ENCODE results near the gene EMC10. TPM values are rescaled to one million over a fixed set of nuclear protein-coding genes. Genes with fewer than 3 reads are reported as not detected.
"Not testable (repeated sequence)": the region's sequence is repeated elsewhere in the genome, so short reads cannot be mapped to it uniquely, and the experiment has no call there.

Gene EMC10
- total RNA-seq, 1 experiment from 2014 or later: 104 TPM

- in situ Hi-C loops (cut with HindIII; ENCODE audit: low sequenced_read_pairs): no loop called here
- DNase-seq (ENCODE audit: low spot score): no peak
Observed at GRCh38 chr19:50510700-50511068, 34.4 kb downstream of the EMC10 start.

DNA sequence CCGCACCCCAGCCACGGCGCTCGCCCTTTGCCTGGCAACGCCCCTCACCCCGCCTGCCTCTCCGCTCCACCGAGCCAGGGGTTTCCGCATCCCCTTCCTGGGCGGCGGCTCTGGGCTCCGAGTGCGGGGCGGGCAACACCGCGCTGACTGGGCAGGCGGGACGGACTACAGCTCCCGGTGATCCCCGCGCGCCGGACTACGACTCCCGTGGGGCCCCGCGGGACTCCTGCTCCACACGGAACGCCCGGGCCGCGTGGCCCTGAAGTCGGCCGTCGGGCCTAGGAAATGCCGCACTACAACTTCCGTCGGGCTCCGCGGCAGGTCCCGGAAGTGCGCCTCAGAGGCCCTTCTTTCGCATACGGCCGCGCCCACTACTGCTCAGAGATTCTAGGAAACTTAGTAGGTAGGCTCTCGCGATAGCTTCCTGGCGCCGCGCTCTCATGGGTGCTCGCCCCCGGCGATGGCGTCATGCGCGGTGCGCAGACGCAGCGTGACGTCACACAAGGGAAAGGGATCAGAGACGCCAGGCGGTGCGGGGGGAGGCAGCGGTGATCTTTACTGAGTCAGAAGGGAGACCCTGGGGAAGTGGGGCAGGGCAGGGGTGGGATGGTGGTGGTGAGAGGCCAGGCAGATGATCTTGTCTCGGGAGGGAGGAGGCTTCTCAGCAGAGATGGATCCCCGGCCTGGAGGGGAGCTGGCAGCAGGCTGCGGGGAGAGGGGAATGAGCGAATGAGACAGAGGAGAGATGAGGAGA is 34.9 kb downstream of the EMC10 start, which contains the start of gene JOSD2:
JOSD2 (minus strand) TSS at position 123 of the 754 bp plus-strand sequence. CDS start 760 bp downstream, outside the sequence.
- in situ Hi-C loops (cut with HindIII; ENCODE audit: low sequenced_read_pairs): no loop called here
- DNase-seq (ENCODE audit: low spot score): peak; percentile 99

- in situ Hi-C loops (cut with HindIII; ENCODE audit: low sequenced_read_pairs): no loop called here
Observed at GRCh38 chr19:50512112-50512998, 36.0 kb downstream of the EMC10 start.

DNA sequence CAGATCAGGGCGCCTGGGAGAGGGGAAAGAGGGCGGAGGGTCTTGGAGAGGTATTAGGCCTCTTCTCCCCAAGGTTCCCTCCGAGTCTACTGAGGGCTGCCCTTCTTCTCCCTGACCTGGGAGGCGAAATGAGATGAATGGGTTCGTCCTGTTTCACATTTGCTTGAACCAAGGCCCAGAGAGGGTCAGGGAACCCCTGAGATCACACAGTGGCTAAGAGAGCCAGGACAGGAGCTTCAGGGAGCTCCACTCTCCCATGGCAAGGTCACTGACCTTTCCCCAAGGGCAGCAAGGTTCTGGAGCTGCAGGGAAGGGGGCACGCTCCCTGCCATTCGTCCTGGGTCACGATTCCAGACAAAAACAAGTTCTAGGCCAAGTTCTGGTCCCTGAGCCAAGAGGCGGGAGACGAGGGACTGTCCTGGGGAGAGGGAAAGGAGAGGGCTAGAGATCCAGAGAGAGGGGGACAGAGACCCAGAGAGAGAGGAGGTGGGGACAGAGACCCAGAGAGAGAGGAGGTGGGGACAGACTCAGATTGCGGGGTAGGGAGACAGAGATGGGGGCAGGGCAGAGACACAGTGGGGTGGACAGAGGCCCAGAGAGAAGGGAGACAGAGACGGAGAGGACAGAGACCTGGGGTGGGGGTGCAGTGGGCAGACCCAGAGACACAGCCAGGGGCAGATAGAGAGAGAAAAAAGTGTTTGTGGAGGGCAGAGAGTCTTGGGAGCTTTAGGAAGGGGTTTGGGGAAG is 36.9 kb downstream of the EMC10 start:
- in situ Hi-C loops (cut with HindIII; ENCODE audit: low sequenced_read_pairs): no loop called here

More at GRCh38 chr19:50512112-50512998, 36.0 kb downstream of the EMC10 start:
- DNase-seq (ENCODE audit: low spot score): peak; percentile 63

DNA sequence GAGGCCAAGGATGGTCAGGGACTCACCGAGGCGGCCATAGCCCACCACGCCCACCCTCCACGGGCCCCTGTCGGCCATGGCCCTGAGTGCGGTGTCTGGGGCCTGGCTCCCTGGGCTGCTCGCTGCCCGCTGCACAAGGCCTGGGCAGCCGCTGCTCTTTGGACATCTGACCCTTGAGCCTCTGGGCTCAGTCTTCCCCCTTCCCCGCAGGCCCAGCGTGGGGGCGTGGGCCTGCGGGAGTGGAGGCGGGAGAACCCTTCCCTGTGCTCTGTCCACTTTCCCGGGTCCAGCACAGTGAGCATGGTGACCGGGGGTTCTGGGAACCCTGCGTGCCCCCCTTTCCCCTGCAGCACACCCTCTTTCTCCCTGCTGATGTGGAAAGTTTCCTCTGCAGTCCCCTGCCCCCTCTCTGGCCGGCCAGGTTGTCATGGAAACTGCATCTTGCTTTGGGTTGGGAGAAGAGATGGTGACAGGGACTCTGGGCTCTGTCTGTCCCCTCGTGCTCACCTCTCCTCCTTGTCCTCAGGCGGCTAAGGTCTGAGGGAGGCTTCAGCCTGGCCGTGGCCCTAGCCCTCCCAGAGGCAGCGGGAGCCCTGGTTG is 37.5 kb downstream of the EMC10 start, which contains the start of gene ASPDH:
ASPDH (minus strand) TSS at position 168 of the 600 bp plus-strand sequence; CDS start at position 78, 90 bp downstream.
- peak; percentile 76 for DNase-seq (ENCODE audit: low spot score)
- in situ Hi-C loops (cut with HindIII; ENCODE audit: low sequenced_read_pairs): no loop called here

More for the DNA sequence above, 36.9 kb downstream of the EMC10 start:
- no peak for DNase-seq (ENCODE audit: low spot score)

- in situ Hi-C loops (cut with HindIII; ENCODE audit: low sequenced_read_pairs): no loop called here
- peak; percentile 94 for DNase-seq (ENCODE audit: low spot score)
Observed at GRCh38 chr19:50514346-50515167, 38.2 kb downstream of the EMC10 start.

DNA sequence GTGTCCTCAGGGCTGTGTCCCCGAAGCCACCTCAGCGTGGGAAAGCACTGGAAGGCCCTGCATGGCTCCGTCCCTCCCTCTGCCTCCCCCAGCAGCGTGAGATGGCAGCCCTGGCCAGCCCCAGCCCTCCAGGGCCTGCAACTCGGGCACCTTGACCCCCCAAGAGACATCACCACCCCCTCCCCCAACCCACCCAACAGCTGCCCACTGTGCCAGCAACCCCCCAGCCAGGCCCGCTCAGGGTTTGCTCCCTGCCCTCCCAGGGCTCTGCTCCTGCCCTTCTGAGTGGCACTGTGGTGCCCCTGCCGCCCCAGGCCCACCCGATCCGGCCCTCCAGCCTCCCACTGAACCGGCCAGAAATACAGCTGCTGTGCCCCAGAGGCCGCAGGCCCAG is 38.9 kb downstream of the EMC10 start:
- in situ Hi-C loops (cut with HindIII; ENCODE audit: low sequenced_read_pairs): no loop called here
- DNase-seq (ENCODE audit: low spot score): no peak

GRCh38 chr19:50516456-50516855 is 40.1 kb downstream of the EMC10 start:
- in situ Hi-C loops (cut with HindIII; ENCODE audit: low sequenced_read_pairs): no loop called here
- DNase-seq (ENCODE audit: low spot score): no peak

GRCh38 chr19:50516964-50517703 is 40.8 kb downstream of the EMC10 start:
- DNase-seq (ENCODE audit: low spot score): no peak
- in situ Hi-C loops (cut with HindIII; ENCODE audit: low sequenced_read_pairs): no loop called here

DNA sequence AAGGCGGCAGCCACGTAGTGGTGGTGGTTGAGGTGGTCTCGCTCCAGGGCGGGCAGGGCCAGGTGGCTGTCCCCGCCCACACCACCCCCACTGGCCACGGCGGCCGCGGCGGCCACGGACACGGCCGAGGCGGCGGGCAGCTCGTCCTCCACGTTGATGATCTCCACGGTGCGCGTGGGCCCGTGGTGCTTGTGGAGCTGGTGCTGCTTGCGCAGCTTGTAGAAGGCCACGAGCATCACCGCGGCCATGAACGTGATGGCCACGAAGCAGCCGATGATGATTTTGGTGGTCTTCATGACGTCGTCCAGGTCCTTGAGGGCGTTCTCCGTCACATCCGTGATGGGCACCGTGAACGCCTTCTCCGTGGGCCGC is 41.4 kb downstream of the EMC10 start:
- no peak for DNase-seq (ENCODE audit: low spot score)
- in situ Hi-C loops (cut with HindIII; ENCODE audit: low sequenced_read_pairs): no loop called here

DNA sequence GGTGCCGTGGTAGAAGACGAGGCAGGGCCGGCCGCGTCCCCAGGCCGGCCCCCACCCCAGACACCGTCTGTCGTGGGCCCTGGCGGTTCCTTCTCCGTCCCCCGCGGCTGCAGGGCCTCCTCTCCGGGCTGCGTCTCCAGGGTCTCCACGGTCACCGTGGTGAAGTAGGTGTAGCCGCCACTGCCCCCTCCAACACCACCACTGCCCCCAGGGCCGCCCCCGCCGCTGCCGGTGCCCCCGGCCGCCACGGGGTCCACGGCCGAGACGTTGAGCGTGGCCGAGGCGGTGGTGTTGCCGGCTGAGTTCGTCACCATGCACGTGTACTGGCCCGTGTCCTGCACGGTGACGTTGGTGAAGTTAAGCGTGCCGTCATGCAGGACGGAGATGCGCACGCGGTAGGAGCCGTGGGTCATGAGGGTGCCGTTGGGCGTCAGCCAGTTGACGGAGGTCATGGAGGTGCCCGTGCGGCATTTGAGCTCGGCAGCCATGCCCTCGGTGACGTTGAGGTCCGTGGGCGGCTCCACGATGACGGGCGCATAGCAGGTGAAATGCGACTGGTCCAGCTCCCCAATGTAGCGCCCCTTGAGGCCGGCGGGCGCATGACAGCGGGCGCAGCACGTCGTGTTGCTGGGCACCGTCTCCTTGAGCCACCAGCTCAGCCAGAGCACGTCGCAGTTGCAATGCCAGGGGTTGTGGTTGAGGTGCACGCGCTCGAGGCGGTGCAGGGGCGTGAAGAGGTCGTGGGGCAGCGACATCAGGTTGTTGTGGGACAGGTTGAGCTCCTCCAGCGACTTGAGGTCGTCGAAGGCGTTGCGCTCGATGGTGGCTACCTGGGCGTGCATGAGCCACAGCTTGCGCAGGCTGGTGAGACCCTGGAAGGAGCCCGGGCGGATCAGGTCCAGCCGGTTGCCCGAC is 42.0 kb downstream of the EMC10 start:
- no peak for DNase-seq (ENCODE audit: low spot score)
- in situ Hi-C loops (cut with HindIII; ENCODE audit: low sequenced_read_pairs): no loop called here

- in situ Hi-C loops (cut with HindIII; ENCODE audit: low sequenced_read_pairs): no loop called here
- DNase-seq (ENCODE audit: low spot score): no peak
Observed at GRCh38 chr19:50519006-50519575, 42.8 kb downstream of the EMC10 start.

GRCh38 chr19:50520822-50521465 is 44.6 kb downstream of the EMC10 start:
- DNase-seq (ENCODE audit: low spot score): peak; percentile 55
- in situ Hi-C loops (cut with HindIII; ENCODE audit: low sequenced_read_pairs): no loop called here

GRCh38 chr19:50522881-50523280 is 46.6 kb downstream of the EMC10 start:
- no peak for DNase-seq (ENCODE audit: low spot score)
- in situ Hi-C loops (cut with HindIII; ENCODE audit: low sequenced_read_pairs): no loop called here

- DNase-seq (ENCODE audit: low spot score); in situ Hi-C loops (cut with HindIII; ENCODE audit: low sequenced_read_pairs): not testable (repeated sequence)
Observed at GRCh38 chr19:50528052-50528451, 51.7 kb downstream of the EMC10 start.

GRCh38 chr19:50531171-50531612 is 54.9 kb downstream of the EMC10 start:
- in situ Hi-C loops (cut with HindIII; ENCODE audit: low sequenced_read_pairs): no loop called here

More at GRCh38 chr19:50531171-50531612, 54.9 kb downstream of the EMC10 start:
- DNase-seq (ENCODE audit: low spot score): no peak
